Neuron (in vitro differentiated cells): ENCODE results near the gene SYTL4.

Experiments
- H2AFZ ChIP-seq: one replicate; pipeline ENCODE4 v1.6.1; 2013; ENCODE audit warnings: low read depth, mild to moderate bottlenecking, inconsistent platforms, low read length, moderate library complexity
- H3K27me3 ChIP-seq: one replicate; pipeline ENCODE4 v1.6.1; 2013; ENCODE audit warnings: low read length; ENCODE audit not compliant: insufficient read depth
- H3K36me3 ChIP-seq: one replicate; pipeline ENCODE4 v1.6.1; 2013; ENCODE audit warnings: low read length; ENCODE audit not compliant: insufficient read depth
- H3K4me1 ChIP-seq: one replicate; pipeline ENCODE4 v1.6.1; 2013; ENCODE audit warnings: low read length; ENCODE audit not compliant: insufficient read depth
- H3K4me3 ChIP-seq: 2 replicates; pipeline ENCODE4 v1.5.1; 2013; ENCODE audit warnings: mild to moderate bottlenecking, low read length, moderate library complexity
- H3K9me3 ChIP-seq: one replicate; pipeline ENCODE4 v1.6.1; 2013; ENCODE audit warnings: low read length

Gene SYTL4

DNA sequence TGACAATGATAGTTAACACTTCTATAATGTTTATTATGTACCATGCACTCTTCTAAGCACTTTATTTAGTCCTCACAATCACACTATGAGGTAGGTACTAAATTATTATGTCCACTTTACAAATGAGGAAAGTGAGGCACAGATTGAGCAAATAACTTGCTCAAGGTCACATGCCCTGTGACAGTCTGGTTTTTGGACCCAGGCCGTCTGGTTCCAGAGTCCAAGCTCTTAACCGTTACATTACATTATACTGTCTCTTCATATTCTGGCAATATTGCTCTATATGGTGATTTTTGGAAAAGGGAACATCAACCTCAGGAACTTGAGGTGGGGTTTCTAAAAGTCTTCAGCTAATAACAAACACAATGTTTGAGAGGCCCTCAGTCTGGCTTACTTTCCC lies 12.8 kb downstream of the SYTL4 start:
- H3K36me3 ChIP-seq = no peaks in the 10 kb centered on the region
- H3K4me1 ChIP-seq = no peaks in the 10 kb centered on the region
- no peaks in the 10 kb centered on the region for H3K9me3 ChIP-seq
- peaks cover 4% of the 10 kb centered on the region for H3K27me3 ChIP-seq
- no peak overlapping the region for H3K4me3 ChIP-seq
- H2AFZ ChIP-seq = no peak overlapping the region

DNA sequence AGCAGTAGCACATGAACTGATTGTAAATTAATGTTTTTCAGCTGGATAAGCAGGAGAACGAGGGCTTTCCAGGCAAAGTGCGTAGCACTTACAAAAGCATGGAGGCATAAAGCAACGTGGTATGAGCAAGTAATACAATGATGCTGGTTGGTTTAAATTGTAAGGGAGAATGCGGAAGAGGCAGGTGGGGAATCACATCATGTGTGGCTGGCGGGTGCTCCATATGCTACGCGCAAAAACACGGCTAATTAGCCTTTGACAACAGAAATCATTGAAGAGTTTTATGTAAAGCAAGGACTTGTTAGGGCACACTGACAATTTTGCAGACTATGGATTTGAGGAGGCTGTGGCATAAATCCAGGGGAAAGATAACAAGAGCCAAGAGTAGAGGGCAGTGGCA lies 14.6 kb downstream of the SYTL4 start:
- Histone ChIP-seq H3K4me1 (no peaks in the 10 kb centered on the region), H3K4me3 (no peak overlapping the region), H3K36me3 (no peaks in the 10 kb centered on the region), H2AFZ (no peak overlapping the region), H3K9me3 (no peaks in the 10 kb centered on the region), H3K27me3 (peaks cover 4% of the 10 kb centered on the region)

DNA sequence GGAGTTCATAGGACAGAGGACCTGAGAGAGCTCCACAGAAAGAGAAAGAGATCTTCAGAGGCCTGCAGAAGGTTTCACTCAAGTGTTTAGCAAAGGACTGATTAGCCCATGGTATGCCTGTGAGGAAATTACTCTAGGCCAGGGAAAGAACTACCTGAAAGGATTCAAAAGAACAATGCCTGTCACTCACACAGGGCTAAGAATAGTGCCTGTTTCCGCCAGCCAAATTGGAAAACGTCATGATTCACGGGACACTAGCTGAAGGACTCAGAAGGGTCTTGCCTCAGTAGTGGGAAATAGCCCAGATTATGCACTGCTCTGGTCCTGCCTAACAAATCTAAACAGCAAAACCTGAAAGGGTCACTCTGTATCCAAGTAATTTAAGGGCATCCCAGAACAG lies 21.1 kb downstream of the SYTL4 start:
- H3K4me1 ChIP-seq = no peaks in the 10 kb centered on the region
- H3K36me3 ChIP-seq = no peaks in the 10 kb centered on the region
- H2AFZ ChIP-seq = no peak overlapping the region
- no peak overlapping the region for H3K4me3 ChIP-seq
- no peaks in the 10 kb centered on the region for H3K9me3 ChIP-seq
- H3K27me3 ChIP-seq = no peaks in the 10 kb centered on the region

DNA sequence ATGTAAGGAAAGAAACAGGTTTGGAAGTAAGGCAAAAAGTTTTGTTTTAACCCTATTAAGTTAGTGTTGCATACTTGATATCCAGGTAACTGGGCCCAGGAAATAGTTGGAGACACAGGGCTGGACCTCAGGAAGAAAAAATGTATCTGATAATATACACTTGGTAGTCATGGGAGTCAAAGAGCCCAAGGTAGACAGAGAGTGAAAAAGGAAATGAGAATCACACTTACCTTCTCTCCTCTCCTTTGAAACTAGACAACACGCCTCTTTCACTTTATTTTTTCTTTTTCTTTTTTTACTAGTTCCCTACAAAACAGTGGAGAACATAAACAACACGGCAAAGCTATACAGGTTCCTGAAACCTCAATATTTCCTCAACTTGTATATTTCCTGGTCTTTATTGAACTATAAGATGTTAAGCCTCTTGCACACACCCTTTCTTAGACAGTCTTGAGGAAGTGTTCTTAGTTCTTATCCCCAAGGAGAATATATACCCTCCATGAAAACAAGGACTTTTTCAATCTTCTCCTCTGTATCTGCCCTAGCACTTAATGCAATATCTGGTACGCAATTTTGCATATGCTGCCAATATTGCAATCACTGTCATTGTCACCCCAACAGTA lies 27.2 kb downstream of the SYTL4 start:
- Histone ChIP-seq H3K9me3 (no peaks in the 10 kb centered on the region), H2AFZ (no peak overlapping the region), H3K4me1 (no peaks in the 10 kb centered on the region), H3K4me3 (no peak overlapping the region), H3K36me3 (no peaks in the 10 kb centered on the region), H3K27me3 (peaks cover 4% of the 10 kb centered on the region)

DNA sequence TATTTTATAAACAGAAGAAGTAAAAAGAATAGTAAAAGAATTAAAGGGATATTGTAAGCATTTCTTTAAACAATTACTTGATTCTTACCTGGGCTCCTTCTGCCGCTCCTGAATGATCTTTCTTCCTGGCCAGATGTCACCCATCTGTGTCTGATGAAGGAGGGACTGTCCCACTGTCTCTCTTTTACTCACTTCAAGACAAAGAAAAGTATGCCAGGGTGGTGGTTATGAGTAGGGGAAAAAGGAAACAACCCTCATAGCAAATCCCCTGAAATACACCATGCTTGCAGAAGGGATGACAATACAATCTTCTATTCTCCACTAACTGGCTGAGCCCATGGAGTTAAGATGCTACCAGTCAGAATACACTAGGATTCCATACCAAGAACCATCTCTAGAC lies 31.1 kb downstream of the SYTL4 start:
- peaks cover 4% of the 10 kb centered on the region for H3K27me3 ChIP-seq
- H2AFZ ChIP-seq = no peak overlapping the region
- H3K9me3 ChIP-seq = no peaks in the 10 kb centered on the region
- H3K36me3 ChIP-seq = no peaks in the 10 kb centered on the region
- no peaks in the 10 kb centered on the region for H3K4me1 ChIP-seq
- H3K4me3 ChIP-seq = no peak overlapping the region

DNA sequence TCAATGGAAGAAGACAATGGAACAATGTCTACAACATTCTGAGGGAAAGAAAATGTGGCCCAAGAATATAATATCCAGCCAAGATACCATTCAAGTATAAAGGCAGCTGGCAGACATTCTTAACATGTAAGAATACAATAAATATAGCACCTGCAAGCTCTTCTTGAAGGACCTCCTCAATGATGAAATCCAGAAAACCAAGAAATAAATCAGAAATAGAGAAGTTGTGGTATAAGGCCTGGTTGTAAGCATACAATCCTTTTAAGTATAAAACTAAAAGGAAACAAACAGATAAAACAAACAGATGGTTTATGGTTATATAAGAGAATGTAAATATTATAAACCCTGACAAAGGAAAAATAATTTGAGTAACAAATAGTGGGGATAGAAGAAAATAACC lies 33.4 kb downstream of the SYTL4 start:
- Histone ChIP-seq H3K9me3 (no peaks in the 10 kb centered on the region), H2AFZ (no peak overlapping the region), H3K27me3 (peaks cover 4% of the 10 kb centered on the region), H3K4me3 (no peak overlapping the region), H3K4me1 (no peaks in the 10 kb centered on the region), H3K36me3 (no peaks in the 10 kb centered on the region)

DNA sequence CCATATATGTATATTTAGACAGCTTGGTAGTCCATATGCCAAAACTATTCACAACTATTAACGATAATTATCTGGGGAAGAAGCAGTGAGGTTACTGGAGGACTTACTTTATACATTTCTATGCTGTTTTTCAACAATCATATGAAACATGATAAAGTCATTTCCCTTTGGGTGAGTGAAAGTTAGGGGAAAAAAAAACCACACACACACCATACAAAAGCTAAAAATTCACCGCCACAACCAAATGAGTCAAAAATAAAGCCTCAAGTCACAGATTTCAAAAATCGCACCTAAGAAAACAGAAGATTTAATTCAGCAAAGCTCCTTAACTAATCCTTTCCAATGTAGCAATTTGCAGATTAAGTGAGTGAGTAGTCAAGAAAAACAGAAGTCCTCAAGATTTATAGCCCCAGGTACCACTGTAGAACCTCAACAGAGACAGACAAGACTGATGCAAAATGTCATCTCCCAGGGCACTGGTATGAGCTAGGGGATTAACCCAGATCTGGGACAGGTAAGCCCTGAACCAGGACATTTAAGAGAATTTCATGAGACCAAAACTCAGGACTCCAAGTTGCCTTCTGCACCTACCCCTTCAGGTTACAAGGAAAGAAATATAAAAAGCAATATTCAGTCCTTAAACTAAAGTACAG lies 35.1 kb downstream of the SYTL4 start:
- Histone ChIP-seq H3K4me1 (no peaks in the 10 kb centered on the region), H3K27me3 (no peaks in the 10 kb centered on the region), H2AFZ (no peak overlapping the region), H3K4me3 (no peak overlapping the region), H3K9me3 (no peaks in the 10 kb centered on the region), H3K36me3 (no peaks in the 10 kb centered on the region)

DNA sequence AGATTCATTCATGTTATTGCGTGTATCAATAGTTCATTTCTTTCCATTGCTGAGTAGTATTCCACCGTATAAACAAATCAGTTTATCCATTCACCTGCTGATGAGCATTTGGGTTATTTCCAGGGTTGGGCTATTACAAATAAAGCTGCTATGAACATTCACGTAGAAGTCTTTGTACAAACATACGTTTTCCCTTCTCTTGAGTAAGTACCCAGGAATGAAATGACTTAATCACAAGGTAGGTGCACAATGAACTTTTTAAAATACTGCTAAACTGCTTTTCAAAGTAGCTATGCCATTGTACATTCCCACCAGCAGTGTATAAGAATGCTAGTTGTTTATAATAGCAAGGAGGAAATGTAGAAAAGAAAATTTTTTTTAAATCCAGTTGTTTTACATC lies 35.9 kb downstream of the SYTL4 start:
- Histone ChIP-seq H3K9me3 (no peaks in the 10 kb centered on the region), H3K27me3 (no peaks in the 10 kb centered on the region), H2AFZ (no peak overlapping the region), H3K36me3 (no peaks in the 10 kb centered on the region), H3K4me1 (no peaks in the 10 kb centered on the region), H3K4me3 (no peak overlapping the region)

DNA sequence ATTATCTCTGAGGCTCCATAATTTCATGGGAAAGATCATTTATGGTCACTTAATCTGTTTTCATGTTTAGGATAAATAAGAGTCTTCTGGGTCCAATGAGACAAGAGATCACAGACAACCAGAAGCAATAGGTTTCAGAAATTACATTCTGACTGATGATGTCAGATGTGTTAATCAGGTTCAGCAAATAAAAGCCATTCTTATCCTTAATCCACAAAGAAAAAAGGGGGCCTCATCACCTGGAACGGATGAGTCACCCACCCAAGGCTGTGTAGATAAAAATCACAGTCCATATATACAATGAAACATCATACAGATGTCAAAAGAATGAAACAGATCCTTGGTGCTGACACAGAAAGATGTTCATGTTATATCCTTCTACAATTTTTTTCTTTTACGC lies 36.6 kb downstream of the SYTL4 start:
- no peaks in the 10 kb centered on the region for H3K27me3 ChIP-seq
- no peaks in the 10 kb centered on the region for H3K4me1 ChIP-seq
- no peak overlapping the region for H2AFZ ChIP-seq
- no peak overlapping the region for H3K4me3 ChIP-seq
- no peaks in the 10 kb centered on the region for H3K36me3 ChIP-seq
- H3K9me3 ChIP-seq = no peaks in the 10 kb centered on the region

DNA sequence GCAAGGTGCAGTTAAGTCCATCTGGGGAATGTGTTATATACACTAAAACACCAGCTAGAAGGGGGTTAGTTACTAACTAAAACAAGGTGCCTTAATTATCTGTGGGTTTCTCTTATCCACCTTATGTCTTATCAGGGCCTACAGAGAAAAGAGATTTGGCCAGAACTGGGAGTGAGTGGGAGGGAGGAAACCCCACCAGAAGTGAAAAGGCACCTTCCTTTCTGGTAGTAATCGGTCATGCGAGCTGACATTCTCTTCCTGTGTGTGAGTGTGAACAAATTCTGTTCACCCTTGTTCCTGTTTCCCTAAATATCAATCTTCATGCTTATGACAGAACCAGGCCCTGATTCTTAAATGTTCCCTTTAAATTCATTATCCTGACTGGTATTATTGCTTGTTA lies 44.4 kb downstream of the SYTL4 start:
- peaks cover 5% of the 10 kb centered on the region for H3K27me3 ChIP-seq
- H2AFZ ChIP-seq = no peak overlapping the region
- H3K36me3 ChIP-seq = no peaks in the 10 kb centered on the region
- no peak overlapping the region for H3K4me3 ChIP-seq
- H3K9me3 ChIP-seq = no peaks in the 10 kb centered on the region
- no peaks in the 10 kb centered on the region for H3K4me1 ChIP-seq

DNA sequence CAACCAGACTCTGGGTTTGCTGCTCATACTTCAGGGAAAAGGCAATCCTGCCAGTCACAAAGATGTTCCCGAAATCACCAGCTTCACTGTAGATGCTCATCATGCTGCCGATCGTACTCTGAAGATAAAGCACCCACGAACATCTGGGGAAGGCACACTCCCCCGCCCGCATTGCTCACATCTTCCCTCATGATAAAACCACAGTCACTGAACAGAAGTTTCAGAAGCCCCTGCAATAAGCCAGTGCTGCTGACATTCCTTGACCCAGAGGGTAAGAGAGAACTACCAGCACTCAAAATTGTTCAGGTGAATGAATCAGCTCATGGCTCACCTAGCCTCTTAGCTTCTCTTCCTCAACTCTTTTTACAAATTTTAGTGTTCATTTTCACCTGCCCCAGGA lies 44.8 kb downstream of the SYTL4 start:
- H3K36me3 ChIP-seq = no peaks in the 10 kb centered on the region
- H2AFZ ChIP-seq = no peak overlapping the region
- H3K4me1 ChIP-seq = no peaks in the 10 kb centered on the region
- no peaks in the 10 kb centered on the region for H3K9me3 ChIP-seq
- H3K4me3 ChIP-seq = no peak overlapping the region
- H3K27me3 ChIP-seq = peaks cover 5% of the 10 kb centered on the region

DNA sequence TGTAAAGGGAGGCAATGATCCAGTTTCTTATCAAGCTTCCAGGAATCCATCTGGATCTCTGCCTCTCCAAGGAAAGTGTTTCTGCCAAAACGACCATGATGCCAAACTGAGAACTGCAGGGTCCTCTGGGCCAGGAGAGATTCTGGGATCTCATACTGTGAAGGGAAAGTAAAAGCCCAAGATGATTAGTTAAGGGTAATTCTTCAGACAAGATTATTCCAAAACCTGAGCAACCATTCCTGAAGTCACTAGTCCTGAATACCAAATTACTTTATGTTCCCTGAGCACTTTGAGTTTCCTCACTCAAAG lies 46.0 kb downstream of the SYTL4 start:
- Histone ChIP-seq H2AFZ (no peak overlapping the region), H3K4me1 (no peaks in the 10 kb centered on the region), H3K27me3 (peaks cover 5% of the 10 kb centered on the region), H3K4me3 (no peak overlapping the region), H3K36me3 (no peaks in the 10 kb centered on the region), H3K9me3 (no peaks in the 10 kb centered on the region)

DNA sequence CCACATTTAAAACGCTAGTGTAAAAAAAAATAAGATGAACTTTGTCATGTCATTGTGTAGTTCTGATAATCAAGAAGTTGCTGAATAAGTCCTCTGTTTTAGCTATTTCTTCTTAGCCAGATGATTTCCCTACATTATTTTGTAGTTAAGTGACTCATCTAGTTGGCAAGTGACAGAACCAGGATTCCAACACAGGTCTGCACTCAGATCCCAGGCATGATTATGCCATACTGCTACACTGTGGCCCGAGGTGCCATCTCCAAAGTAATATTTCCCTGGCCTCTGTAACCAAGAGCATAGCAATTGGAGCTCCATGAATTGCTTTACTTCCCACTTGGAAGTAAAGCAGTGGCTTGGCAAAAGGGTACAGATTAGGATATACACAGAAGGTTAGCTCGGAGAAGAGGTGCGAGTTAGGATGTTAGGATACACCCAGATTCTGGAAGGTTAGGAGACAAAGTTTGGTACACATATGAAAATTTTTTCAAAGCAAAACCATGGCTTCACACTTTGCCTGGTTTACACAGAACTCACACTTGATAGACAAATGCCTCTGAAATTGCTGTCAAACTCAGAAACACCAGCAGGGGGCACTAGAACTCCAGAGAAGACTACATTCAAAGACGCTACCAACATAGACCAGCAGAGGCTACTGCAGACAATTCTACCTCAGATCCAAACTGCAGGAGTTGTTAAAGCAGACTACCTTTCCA lies 46.5 kb downstream of the SYTL4 start:
- Histone ChIP-seq H3K27me3 (peaks cover 5% of the 10 kb centered on the region), H3K4me3 (no peak overlapping the region), H3K36me3 (no peaks in the 10 kb centered on the region), H2AFZ (no peak overlapping the region), H3K9me3 (no peaks in the 10 kb centered on the region), H3K4me1 (no peaks in the 10 kb centered on the region)

DNA sequence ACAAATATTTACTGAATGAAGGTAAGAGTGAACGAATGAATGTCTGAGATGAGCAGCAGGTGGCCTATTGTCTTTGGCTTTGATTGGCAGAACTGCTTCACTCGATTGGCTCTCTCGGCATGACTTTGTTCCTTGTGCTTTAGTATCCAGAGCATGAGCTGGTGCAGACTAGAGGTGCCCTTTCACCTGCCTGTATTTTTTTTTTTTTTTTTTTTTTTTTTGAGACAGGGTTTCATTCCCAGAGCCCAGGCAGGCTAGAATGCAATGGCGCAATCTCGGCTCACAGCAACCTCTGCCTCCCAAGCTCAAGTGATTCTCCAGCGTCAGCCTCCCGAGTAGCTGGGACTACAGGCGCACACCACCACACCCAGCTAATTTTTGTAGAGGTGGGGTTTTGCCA lies 49.0 kb downstream of the SYTL4 start:
- Histone ChIP-seq H3K4me3 (no peak overlapping the region), H3K9me3 (no peaks in the 10 kb centered on the region), H2AFZ (no peak overlapping the region), H3K36me3 (no peaks in the 10 kb centered on the region), H3K27me3 (peaks cover 8% of the 10 kb centered on the region), H3K4me1 (no peaks in the 10 kb centered on the region)
